SK-N-SH treated with all-trans-retinoic acid at 6 μM for 48 hours (cell line): ENCODE measurements around the gene LGALS13.
"Not testable (repeated sequence)": the region's sequence is repeated elsewhere in the genome, so short reads cannot be mapped to it uniquely, and the experiment has no call there.

Experiments used
- ATAC-seq: fragments of 200-7000 bp; cut with Tn5 transposase; 3 replicates; pipeline ENCODE4 v1.9.1; 2020; ENCODE audit warnings: mild to moderate bottlenecking, moderate library complexity
- ARNTL ChIP-seq: fragments of 450-650 bp; formaldehyde crosslinking; IDR thresholded peaks from 2 replicates; pipeline ENCODE4 v1.5.0; 2020; ENCODE audit warnings: low read depth, mild to moderate bottlenecking, moderate library complexity, borderline replicate concordance
- BACH2 ChIP-seq: fragments of 250-450 bp; sonication (Bioruptor Pico); IDR thresholded peaks from 2 replicates; pipeline ENCODE4 v1.9.0; 2021; ENCODE audit warnings: mild to moderate bottlenecking, borderline replicate concordance
- CREB5 ChIP-seq: fragments of 250-450 bp; sonication (Bioruptor Pico); IDR thresholded peaks from 2 replicates; pipeline ENCODE4 v1.5.1; 2020; ENCODE audit warnings: low read depth, mild to moderate bottlenecking, moderate library complexity
- CSDC2 ChIP-seq: fragments of 250-450 bp; sonication (Bioruptor Pico); IDR thresholded peaks from 2 replicates; pipeline ENCODE4 v1.5.0; 2020; ENCODE audit warnings: mild to moderate bottlenecking, moderate library complexity
- CSRNP3 ChIP-seq: fragments of 250-450 bp; sonication (Bioruptor Pico); IDR thresholded peaks from 2 replicates; pipeline ENCODE4 v1.5.1; 2021; ENCODE audit warnings: mild to moderate bottlenecking, moderate library complexity
- ESRRG ChIP-seq: fragments of 250-450 bp; sonication (Bioruptor Pico); IDR thresholded peaks from 2 replicates; pipeline ENCODE4 v1.6.1; 2021; ENCODE audit warnings: mild to moderate bottlenecking
- GLIS3 ChIP-seq: fragments of 250-450 bp; sonication (Bioruptor Pico); IDR thresholded peaks from 2 replicates; pipeline ENCODE4 v1.5.0; 2020; ENCODE audit warnings: mild to moderate bottlenecking, moderate library complexity
- ISL1 ChIP-seq: fragments of 250-450 bp; sonication (Bioruptor Pico); IDR thresholded peaks from 2 replicates; pipeline ENCODE4 v2.1.2; 2022; ENCODE audit warnings: mild to moderate bottlenecking, moderate library complexity
- OSR1 ChIP-seq: fragments of 250-450 bp; sonication (Bioruptor Pico); IDR thresholded peaks from 2 replicates; pipeline ENCODE4 v1.8.0; 2022; ENCODE audit warnings: moderate library complexity, mild to moderate bottlenecking, inconsistent platforms
- PATZ1 ChIP-seq: fragments of 250-450 bp; sonication (Bioruptor Pico); IDR thresholded peaks from 2 replicates; pipeline ENCODE4 v1.8.0; 2020; ENCODE audit warnings: mild to moderate bottlenecking, moderate library complexity, borderline replicate concordance
- PPARA ChIP-seq: fragments of 250-450 bp; sonication (Bioruptor Pico); IDR thresholded peaks from 2 replicates; pipeline ENCODE4 v1.5.0; 2020; ENCODE audit warnings: mild to moderate bottlenecking, borderline replicate concordance
- RARB ChIP-seq: fragments of 250-450 bp; sonication (Bioruptor Pico); IDR thresholded peaks from 2 replicates; pipeline ENCODE4 v1.8.0; 2021; ENCODE audit warnings: mild to moderate bottlenecking, moderate library complexity
- SNAI2 ChIP-seq: fragments of 250-450 bp; sonication (Bioruptor Pico); IDR thresholded peaks from 2 replicates; pipeline ENCODE4 v1.5.0; 2020; ENCODE audit warnings: mild to moderate bottlenecking, moderate library complexity
- TOX ChIP-seq: fragments of 250-450 bp; sonication (Bioruptor Pico); IDR thresholded peaks from 2 replicates; pipeline ENCODE4 v1.8.0; 2021; ENCODE audit warnings: mild to moderate bottlenecking, moderate library complexity, borderline replicate concordance
- TSHZ2 ChIP-seq: fragments of 250-450 bp; sonication (Bioruptor Pico); IDR thresholded peaks from 2 replicates; pipeline ENCODE4 v1.5.0; 2020; ENCODE audit warnings: mild to moderate bottlenecking, moderate library complexity
- ZC3H10 ChIP-seq: fragments of 250-450 bp; sonication (Bioruptor Pico); IDR thresholded peaks from 2 replicates; pipeline ENCODE4 v1.5.1; 2021; ENCODE audit warnings: mild to moderate bottlenecking, moderate library complexity
- ZFP3 ChIP-seq: fragments of 250-450 bp; sonication (Bioruptor Pico); IDR thresholded peaks from 2 replicates; pipeline ENCODE4 v1.5.0; 2020; ENCODE audit warnings: mild to moderate bottlenecking, moderate library complexity
- ZNF565 ChIP-seq: fragments of 450-650 bp; formaldehyde crosslinking; conservative IDR thresholded peaks from 2 replicates; pipeline ENCODE4 v1.5.0; 2020; ENCODE audit warnings: low read depth, mild to moderate bottlenecking, moderate library complexity
- ZNF70 ChIP-seq: fragments of 450-650 bp; formaldehyde crosslinking; IDR thresholded peaks from 2 replicates; pipeline ENCODE4 v1.5.0; 2020; ENCODE audit warnings: mild to moderate bottlenecking, moderate library complexity
- ZNF8 ChIP-seq: fragments of 450-650 bp; formaldehyde crosslinking; IDR thresholded peaks from 2 replicates; pipeline ENCODE4 v1.5.0; 2020; ENCODE audit warnings: mild to moderate bottlenecking, moderate library complexity

LGALS13 gene

GRCh38 chr19:39617745-39618144 is 15.4 kb downstream of the LGALS13 start:
- no peak for ATAC-seq

GRCh38 chr19:39623946-39624345 is 21.6 kb downstream of the LGALS13 start:
- no peak for ATAC-seq
- TF ChIP-seq ISL1 (CRISPR knock-in tag) = no peak
- TF ChIP-seq TSHZ2 (CRISPR knock-in tag) = no peak
- no peak for TF ChIP-seq ESRRG (CRISPR knock-in tag)
- no peak for TF ChIP-seq SNAI2
- no peak for TF ChIP-seq PPARA (CRISPR knock-in tag)

More at GRCh38 chr19:39617745-39618144, 15.4 kb downstream of the LGALS13 start:
- TF ChIP-seq ISL1 (CRISPR knock-in tag) (no peak), PATZ1 (CRISPR knock-in tag) (no peak), ZFP3 (CRISPR knock-in tag) (no peak), CSDC2 (no peak), TSHZ2 (CRISPR knock-in tag) (no peak), BACH2 (no peak), TOX (CRISPR knock-in tag) (no peak), OSR1 (CRISPR knock-in tag) (no peak), ARNTL (CRISPR knock-in tag) (no peak), CREB5 (CRISPR knock-in tag) (no peak), ZC3H10 (CRISPR knock-in tag) (no peak), ESRRG (CRISPR knock-in tag) (no peak), ZNF70 (CRISPR knock-in tag) (no peak), RARB (no peak), PPARA (CRISPR knock-in tag) (no peak), ZNF565 (CRISPR knock-in tag) (no peak), CSRNP3 (no peak), ZNF8 (CRISPR knock-in tag) (no peak), GLIS3 (CRISPR knock-in tag) (no peak)
- TF ChIP-seq, all 23 proteins: peak for 0

- not testable (repeated sequence) for ATAC-seq
Observed at GRCh38 chr19:39627631-39628030, 25.3 kb downstream of the LGALS13 start.
